ENCODE measurements around the gene ERP29.

GRCh38 chr12:112020947-112021457 lies 7.8 kb downstream of the ERP29 start:
- TF ChIP-seq CTCF (conservative IDR thresholded peaks at IDR 0.05; ENCODE audit: low read depth, low read length): no peak
- no peak for TF ChIP-seq EZH2phosphoT487 (IDR thresholded peaks at IDR 0.05; ENCODE audit: borderline replicate concordance, low read length)
- no peak for TF ChIP-seq EZH2 (IDR thresholded peaks at IDR 0.05; ENCODE audit: low read length, unreplicated experiment)

Measured in PC-3 (cell line).